ENCODE results near the gene GALNT5. TPM values are rescaled to one million over a fixed set of nuclear protein-coding genes. Genes with fewer than 3 reads are reported as not detected.
"Not testable (repeated sequence)": the region's sequence is repeated elsewhere in the genome, so short reads cannot be mapped to it uniquely, and the experiment has no call there.

The GALNT5 gene
- 0.34 and 0.81 TPM in 2 replicates for total RNA-seq (2014; rRNA removed; shearing (Covaris generic); ENCODE audit: low replicate concordance)

- in situ Hi-C loops (cut with HindIII; ENCODE audit: low pct_unique_long_range_greater_than_20kb, low sequenced_read_pairs) = no loop called here
- DNase-seq (ENCODE audit: low read depth) = peak; percentile 12
Measured at GRCh38 chr2:157257312-157258252, at the start of gene GALNT5. Gene GALNT5 (plus strand): TSS chr2:157257705. CDS start chr2:157258083, 378 bp downstream.

DNA sequence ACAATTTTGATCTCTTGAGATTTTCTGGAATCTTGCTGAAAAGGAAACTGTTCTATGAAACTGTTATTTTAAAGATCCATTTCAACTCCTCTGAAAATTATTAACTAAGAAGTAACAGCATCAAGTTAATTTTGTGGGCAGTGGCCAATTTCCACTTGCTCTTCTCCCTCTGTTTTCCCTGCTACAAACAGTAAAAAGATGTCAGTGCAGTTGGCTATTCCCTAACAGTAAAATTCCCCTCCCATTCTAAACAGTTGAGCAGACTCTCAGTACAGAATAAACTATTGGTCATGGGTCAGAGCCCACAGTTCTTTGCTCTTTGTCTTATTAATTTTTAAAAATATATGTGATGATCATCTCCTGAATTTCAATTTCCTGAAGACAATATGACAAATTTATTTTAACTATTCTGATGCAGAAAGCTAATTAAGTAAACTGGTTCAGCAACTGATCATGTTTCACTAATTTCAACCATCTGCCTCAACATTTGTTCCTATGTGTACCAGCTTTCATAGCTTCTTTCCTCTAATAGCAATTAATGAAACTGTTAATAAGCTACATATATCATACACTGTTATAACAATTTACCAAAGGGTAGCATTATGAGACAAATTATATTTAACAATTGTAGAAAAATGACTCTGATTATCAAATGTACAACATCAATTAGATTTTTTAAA lies 41.1 kb upstream of the GALNT5 start:
- in situ Hi-C loops (cut with HindIII; ENCODE audit: low pct_unique_long_range_greater_than_20kb, low sequenced_read_pairs) = no loop called here
- DNase-seq (ENCODE audit: low read depth) = no peak

DNA sequence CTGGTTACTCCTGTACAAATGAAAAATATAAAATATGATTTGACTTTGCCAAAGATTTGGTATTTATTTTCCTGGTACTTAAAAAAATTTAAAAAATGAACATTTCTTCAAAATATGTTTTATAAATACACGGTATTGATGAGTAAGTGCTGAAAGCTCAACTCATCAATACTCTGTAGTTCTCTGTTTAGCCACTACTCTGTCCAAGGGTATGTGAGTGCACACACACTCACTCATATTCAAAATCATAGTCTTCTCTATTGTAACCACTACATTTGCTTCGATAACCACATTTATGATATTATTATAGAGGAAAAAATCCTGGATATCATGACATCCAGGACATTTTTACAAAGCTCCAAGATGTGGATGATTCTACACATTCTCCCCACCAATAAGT lies 40.1 kb upstream of the GALNT5 start:
- no peak for DNase-seq (ENCODE audit: low read depth)
- in situ Hi-C loops (cut with HindIII; ENCODE audit: low pct_unique_long_range_greater_than_20kb, low sequenced_read_pairs) = no loop called here

DNA sequence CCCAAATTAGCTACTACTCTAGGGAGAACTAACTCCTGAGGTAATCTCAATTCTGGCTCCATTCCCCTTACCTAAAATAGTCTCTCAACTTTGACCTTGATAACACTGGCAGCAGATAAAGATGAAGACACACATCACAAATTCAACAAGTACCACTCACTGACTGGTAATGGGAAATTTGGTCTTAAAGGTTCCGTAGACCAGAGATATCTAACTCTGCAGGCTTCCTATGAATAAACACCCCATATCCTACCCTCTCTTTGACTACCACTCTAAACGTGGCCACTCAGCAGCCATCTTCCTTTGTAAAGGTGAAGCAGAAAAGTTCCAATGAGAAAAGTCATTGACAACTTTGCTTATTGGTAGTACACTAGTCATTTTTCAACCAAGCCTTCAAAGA lies 38.6 kb upstream of the GALNT5 start:
- in situ Hi-C loops (cut with HindIII; ENCODE audit: low pct_unique_long_range_greater_than_20kb, low sequenced_read_pairs) = no loop called here
- DNase-seq (ENCODE audit: low read depth) = no peak

GRCh38 chr2:157220502-157220901 lies 37.0 kb upstream of the GALNT5 start:
- no peak for DNase-seq (ENCODE audit: low read depth)
- in situ Hi-C loops (cut with HindIII; ENCODE audit: low pct_unique_long_range_greater_than_20kb, low sequenced_read_pairs) = no loop called here

DNA sequence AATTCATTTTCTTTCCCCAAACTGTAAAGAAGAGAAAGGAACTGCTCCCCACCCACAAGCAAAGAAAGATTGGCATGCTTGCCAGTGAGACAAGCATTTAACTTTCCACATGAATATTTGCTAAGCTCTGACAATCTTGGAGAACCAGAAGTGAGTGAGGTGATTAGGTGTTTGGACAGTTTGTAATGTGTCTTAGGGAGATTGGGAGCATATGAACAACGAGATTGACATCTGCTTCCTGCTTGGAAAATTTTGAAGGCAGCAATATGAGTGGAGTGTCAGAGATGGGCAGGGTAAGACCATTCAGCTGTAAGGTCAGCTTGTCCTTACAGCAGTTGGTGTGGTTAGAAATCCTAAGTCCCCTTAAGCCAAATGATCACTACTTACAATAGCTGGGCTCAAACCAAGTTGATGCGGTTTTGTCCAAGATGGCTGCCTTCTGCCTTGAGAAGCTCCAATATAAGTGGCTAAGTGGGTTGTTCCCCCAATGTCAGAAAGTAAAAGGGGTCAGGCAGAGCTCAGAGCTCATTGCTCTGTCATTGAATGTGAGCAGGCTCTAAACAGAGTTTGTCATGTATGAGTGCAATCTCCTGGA lies 36.0 kb upstream of the GALNT5 start:
- DNase-seq (ENCODE audit: low read depth) = no peak
- in situ Hi-C loops (cut with HindIII; ENCODE audit: low pct_unique_long_range_greater_than_20kb, low sequenced_read_pairs) = no loop called here

DNA sequence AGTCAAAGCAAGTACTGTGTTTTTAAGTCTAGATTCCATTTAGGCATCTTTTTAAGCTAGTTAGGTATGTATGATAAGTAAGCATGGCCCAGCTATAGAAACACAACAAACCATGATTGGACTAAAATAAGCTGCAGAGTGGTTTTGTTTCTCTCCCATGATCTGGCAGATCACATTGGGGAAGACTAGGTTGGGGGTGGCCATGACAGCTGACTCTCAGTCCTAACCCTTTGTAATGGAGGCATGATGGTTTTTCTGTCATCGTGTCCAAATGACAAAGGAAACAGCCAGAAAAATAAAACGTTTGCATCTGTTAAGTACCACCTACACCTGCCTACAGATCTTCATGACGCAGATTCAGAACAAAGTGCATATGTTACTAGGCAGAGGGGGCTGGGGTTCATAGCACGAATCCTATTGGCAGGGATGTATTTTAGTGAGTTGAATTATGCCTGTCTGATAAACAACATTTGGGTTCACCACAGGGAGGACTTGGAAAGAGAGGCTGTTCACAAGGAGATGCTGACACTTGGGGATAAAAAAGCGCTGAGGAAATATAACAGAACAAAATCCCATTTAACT lies 33.8 kb upstream of the GALNT5 start:
- in situ Hi-C loops (cut with HindIII; ENCODE audit: low pct_unique_long_range_greater_than_20kb, low sequenced_read_pairs) = no loop called here
- DNase-seq (ENCODE audit: low read depth) = no peak

DNA sequence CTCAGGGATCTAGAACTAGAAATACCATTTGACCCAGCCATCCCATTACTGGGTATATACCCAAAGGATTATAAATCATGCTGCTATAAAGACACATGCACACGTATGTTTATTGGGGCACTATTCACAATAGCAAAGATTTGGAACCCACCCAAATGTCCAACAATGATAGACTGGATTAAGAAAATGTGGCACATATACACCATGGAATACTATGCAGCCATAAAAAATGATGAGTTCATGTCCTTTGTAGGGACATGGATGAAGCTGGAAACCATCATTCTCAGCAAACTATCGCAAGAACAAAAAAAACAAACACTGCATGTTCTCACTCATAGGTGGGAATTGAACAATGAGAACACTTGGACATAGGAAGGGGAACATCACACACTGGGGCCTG lies 33.1 kb upstream of the GALNT5 start:
- DNase-seq (ENCODE audit: low read depth); in situ Hi-C loops (cut with HindIII; ENCODE audit: low pct_unique_long_range_greater_than_20kb, low sequenced_read_pairs): not testable (repeated sequence)

DNA sequence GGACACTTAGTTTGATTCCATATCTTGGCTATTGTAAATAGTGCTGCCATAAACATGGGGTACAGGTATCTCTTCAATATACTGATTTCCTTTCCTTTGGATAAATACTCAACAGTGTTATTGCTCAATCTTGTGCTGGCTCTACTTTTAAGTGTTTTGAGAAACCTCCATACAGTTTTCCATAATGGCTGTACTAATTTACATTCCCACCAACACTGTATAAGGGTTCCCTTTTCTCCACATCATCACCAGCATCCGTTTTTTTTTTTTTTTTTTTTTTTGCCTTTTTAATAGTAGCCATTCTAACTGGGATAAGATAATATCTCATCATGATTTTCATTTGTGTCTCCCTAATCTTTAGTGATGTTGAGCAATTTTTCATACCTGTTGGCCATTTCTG lies 29.9 kb upstream of the GALNT5 start:
- no peak for DNase-seq (ENCODE audit: low read depth)
- in situ Hi-C loops (cut with HindIII; ENCODE audit: low pct_unique_long_range_greater_than_20kb, low sequenced_read_pairs) = no loop called here

GRCh38 chr2:157228946-157229345 lies 28.6 kb upstream of the GALNT5 start:
- DNase-seq (ENCODE audit: low read depth) = no peak
- in situ Hi-C loops (cut with HindIII; ENCODE audit: low pct_unique_long_range_greater_than_20kb, low sequenced_read_pairs) = no loop called here

- in situ Hi-C loops (cut with HindIII; ENCODE audit: low pct_unique_long_range_greater_than_20kb, low sequenced_read_pairs) = no loop called here
- DNase-seq (ENCODE audit: low read depth) = no peak
Measured at GRCh38 chr2:157229572-157229971, 27.9 kb upstream of the GALNT5 start.

- DNase-seq (ENCODE audit: low read depth) = no peak
- in situ Hi-C loops (cut with HindIII; ENCODE audit: low pct_unique_long_range_greater_than_20kb, low sequenced_read_pairs) = no loop called here
Measured at GRCh38 chr2:157231476-157231875, 26.0 kb upstream of the GALNT5 start.

DNA sequence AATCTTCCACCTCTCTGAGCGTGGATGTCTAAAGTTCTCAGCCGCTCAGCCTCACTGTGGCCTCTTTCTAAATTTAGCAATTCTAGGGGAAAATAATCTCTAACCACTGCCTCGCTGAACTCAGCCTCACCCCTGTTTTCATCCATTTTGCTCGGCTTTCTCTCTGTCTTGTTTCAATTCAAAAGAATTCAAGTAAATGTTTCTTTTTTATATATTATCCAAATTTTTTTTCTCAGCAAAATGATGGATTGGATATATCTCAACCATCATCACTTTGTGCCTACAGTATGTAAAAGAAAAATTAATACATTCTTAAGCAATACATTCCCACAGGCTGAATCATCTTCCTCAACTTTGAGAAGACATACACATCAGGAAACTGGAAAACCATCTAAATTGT lies 24.0 kb upstream of the GALNT5 start:
- no peak for DNase-seq (ENCODE audit: low read depth)
- in situ Hi-C loops (cut with HindIII; ENCODE audit: low pct_unique_long_range_greater_than_20kb, low sequenced_read_pairs) = no loop called here

GRCh38 chr2:157236404-157236803 lies 21.1 kb upstream of the GALNT5 start:
- in situ Hi-C loops (cut with HindIII; ENCODE audit: low pct_unique_long_range_greater_than_20kb, low sequenced_read_pairs) = no loop called here
- DNase-seq (ENCODE audit: low read depth) = no peak

DNA sequence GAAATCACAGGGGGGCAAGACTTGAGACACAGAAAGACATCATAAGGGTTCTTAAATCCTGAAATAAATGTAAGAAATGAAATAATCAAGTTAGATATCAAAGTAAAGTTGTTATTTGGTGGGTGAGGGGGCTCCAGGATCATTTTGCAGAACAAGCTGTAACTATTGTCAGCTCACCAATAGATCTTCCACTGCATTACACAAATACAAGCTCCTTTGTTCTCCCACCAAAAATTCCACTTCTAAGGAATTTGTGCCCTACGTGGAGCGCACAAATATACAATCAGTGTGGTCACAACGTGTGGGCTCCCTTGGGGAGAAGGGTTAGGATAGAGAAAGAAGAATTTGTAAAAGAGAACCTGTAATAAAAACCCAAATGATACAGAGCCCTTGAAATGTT lies 19.2 kb upstream of the GALNT5 start:
- no peak for DNase-seq (ENCODE audit: low read depth)
- in situ Hi-C loops (cut with HindIII; ENCODE audit: low pct_unique_long_range_greater_than_20kb, low sequenced_read_pairs) = no loop called here

- in situ Hi-C loops (cut with HindIII; ENCODE audit: low pct_unique_long_range_greater_than_20kb, low sequenced_read_pairs) = no loop called here
- DNase-seq (ENCODE audit: low read depth) = no peak
Measured at GRCh38 chr2:157244691-157245090, 12.8 kb upstream of the GALNT5 start.

GRCh38 chr2:157245144-157245840 lies 12.2 kb upstream of the GALNT5 start:
- in situ Hi-C loops (cut with HindIII; ENCODE audit: low pct_unique_long_range_greater_than_20kb, low sequenced_read_pairs) = no loop called here

More at GRCh38 chr2:157245144-157245840, 12.2 kb upstream of the GALNT5 start:
- no peak for DNase-seq (ENCODE audit: low read depth)

Measured in Caki2 (cell line).